Gastrocnemius medialis (tissue), 4 donors: ENCODE data around the gene ARAP2.

ENCODE experiments used
- POLR2A ChIP-seq, 2 donors: fragments of 450-650 bp; IDR thresholded peaks; one replicate each; pipeline ENCODE4 v1.6.1; 2017; ENCODE audit warnings: antibody characterized with exemption in 2 of 2, mild to moderate bottlenecking in 2 of 2, moderate library complexity in 2 of 2
- TF ChIP-seq, protein P1 (sequence below), 5 experiments: fragments of 450-650 bp in 3 of 5; fragments of 200-600 bp in 2 of 5; sonication (generic) in 2 of 5; IDR thresholded peaks in 4 of 5; conservative IDR thresholded peaks in 1 of 5; 1 replicate in 4 of 5; 2 replicates in 1 of 5; pipeline ENCODE4 v1.5.1; 2016 to 2019; ENCODE audit warnings: antibody characterized with exemption in 5 of 5, mild to moderate bottlenecking in 3 of 5, moderate library complexity in 3 of 5

DNA sequence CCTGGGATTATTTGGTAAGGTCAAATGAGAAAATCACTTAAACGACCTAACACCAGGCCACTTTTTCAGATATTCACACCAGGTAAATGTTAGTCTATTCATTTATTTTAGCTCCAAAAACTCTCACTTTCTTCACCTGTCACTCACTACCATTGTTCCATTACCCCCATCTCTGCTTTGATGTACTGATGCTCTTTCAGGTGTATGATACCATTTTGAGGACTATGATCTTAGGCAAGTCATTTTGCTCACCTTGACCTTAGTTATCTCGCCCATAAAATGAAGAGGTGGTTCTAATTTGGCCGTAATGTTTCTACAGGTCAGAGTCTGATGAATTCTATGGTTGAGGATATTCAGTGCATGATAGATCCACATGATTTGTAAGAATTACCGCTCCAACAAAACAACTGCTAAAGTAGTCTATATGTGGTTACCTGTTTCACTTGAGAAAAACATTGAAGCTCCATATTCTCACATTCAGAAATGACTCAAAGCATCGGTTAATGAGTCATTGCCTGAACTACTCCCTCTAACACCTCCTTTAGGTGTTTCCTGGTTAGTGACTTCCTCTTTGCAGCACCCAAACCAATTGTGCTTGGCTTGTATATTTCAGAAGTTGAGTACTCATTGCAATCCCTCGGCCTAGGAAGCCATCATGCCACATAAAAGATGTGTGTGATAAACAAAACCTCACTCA, 41.6 kb upstream of the ARAP2 start:
- TF ChIP-seq, protein P1, sequence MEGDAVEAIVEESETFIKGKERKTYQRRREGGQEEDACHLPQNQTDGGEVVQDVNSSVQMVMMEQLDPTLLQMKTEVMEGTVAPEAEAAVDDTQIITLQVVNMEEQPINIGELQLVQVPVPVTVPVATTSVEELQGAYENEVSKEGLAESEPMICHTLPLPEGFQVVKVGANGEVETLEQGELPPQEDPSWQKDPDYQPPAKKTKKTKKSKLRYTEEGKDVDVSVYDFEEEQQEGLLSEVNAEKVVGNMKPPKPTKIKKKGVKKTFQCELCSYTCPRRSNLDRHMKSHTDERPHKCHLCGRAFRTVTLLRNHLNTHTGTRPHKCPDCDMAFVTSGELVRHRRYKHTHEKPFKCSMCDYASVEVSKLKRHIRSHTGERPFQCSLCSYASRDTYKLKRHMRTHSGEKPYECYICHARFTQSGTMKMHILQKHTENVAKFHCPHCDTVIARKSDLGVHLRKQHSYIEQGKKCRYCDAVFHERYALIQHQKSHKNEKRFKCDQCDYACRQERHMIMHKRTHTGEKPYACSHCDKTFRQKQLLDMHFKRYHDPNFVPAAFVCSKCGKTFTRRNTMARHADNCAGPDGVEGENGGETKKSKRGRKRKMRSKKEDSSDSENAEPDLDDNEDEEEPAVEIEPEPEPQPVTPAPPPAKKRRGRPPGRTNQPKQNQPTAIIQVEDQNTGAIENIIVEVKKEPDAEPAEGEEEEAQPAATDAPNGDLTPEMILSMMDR (IDR thresholded peaks at IDR 0.05 in 4 of 5, conservative IDR thresholded peaks at IDR 0.05 in 1 of 5): no peak
- TF ChIP-seq POLR2A (IDR thresholded peaks at IDR 0.05): no peak
